ENCODE data around the gene GAPVD1. TPM values are rescaled to one million over a fixed set of nuclear protein-coding genes. Genes with fewer than 3 reads are reported as not detected.

The GAPVD1 gene
- total RNA-seq, 1 donor from 2014 or later, result 56.8 TPM

DNA sequence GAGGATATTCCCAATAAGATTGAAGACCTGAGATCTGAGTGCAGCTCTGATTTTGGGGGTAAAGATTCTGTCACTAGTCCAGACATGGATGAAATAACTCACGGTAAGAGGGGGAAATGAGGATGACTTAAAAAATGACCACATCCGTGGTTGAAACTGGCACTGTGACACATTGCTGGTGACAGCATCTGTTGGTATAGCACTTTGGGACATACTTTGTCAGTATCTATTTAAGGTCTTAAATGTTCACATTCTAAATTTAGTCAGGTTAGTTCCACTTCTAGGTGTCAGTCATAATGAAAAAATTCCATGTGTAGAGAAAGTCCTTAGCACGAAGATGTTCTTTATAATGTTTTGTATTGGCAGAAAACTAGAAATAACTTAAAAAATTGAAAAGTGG lies 70.9 kb downstream of the GAPVD1 start:
- H3K4me3 Mint-ChIP-seq, result no peak overlapping the region
- intact Hi-C loops (cut with micrococcal nuclease), result no loop called here
- peak overlapping the region; percentile 40 for H3K27ac Mint-ChIP-seq
- H3K27me3 Mint-ChIP-seq (ENCODE audit: insufficient read depth), result no peaks in the 10 kb centered on the region
- H3K4me1 Mint-ChIP-seq (ENCODE audit: low read depth), result peaks cover 12% of the 10 kb centered on the region
- H3K9me3 Mint-ChIP-seq, result no peaks in the 10 kb centered on the region
- no peak for DNase-seq (ENCODE audit: low spot score)
- peaks cover 42% of the 10 kb centered on the region for H3K36me3 Mint-ChIP-seq (ENCODE audit: low read depth)

DNA sequence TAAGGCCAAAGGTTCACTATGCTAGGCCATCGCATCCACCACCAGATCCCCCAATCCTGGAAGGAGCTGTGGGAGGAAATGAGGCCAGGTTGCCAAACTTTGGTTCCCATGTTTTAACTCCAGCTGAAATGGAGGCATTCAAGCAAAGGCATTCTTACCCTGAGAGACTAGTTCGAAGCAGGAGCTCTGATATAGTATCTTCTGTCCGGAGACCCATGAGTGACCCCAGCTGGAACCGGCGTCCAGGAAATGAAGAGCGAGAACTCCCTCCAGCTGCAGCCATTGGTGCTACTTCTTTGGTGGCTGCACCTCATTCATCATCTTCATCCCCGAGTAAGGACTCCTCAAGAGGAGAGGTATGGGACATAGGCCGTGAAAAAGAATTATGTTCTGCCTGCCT lies 75.6 kb downstream of the GAPVD1 start:
- Mint-ChIP-seq H3K9me3 (no peaks in the 10 kb centered on the region), H3K27me3 (ENCODE audit: insufficient read depth) (no peaks in the 10 kb centered on the region), H3K4me3 (no peak overlapping the region), H3K4me1 (ENCODE audit: low read depth) (peaks cover 5% of the 10 kb centered on the region), H3K36me3 (ENCODE audit: low read depth) (peaks cover 37% of the 10 kb centered on the region), H3K27ac (no peak overlapping the region)
- DNase-seq (ENCODE audit: low spot score), result no peak
- intact Hi-C loops (cut with micrococcal nuclease), result no loop called here

DNA sequence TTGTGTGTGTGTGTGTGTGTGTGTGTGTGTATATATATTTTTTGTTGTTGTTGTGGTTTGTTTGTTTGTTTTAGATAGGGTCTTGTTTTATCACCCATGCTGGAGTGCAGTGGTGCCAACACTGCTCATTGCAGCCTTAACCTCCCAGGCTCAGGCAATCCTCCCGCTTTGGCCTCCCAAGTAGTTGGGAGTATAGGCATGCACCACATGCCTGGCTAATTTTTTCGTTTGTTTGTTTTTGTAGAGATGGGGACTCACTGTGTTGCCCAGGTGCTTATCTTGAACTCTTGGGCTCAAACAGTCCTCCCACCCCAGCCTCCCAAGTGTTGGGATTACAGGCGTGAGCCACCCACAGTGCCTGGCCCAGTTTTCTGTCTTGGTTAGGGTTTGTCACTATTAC lies 77.3 kb downstream of the GAPVD1 start:
- Mint-ChIP-seq H3K36me3 (ENCODE audit: low read depth) (peaks cover 35% of the 10 kb centered on the region), H3K27me3 (ENCODE audit: insufficient read depth) (no peaks in the 10 kb centered on the region), H3K27ac (no peak overlapping the region), H3K4me1 (ENCODE audit: low read depth) (no peaks in the 10 kb centered on the region), H3K9me3 (no peaks in the 10 kb centered on the region), H3K4me3 (no peak overlapping the region)
- intact Hi-C loops (cut with micrococcal nuclease), result no loop called here
- no peak for DNase-seq (ENCODE audit: low spot score)

DNA sequence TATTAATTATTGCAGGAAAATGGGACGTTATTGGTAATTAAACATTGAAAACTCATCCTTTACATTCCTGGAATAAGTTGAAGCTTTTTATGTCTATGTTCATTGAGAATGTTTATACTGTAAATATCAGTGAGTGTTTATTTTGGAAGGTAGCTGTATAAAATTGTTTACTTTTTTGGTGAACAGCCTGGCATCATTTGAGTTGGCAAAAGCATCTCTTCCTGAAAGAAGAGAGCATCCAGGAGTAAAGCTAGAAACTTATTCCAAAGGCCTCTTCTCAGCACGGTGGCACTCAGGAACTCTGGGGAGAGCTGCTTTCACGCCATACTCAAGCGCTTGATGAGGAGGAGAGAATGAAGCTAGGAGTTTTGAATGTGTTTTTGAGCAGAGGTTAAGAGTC lies 79.9 kb downstream of the GAPVD1 start:
- Mint-ChIP-seq H3K27me3 (ENCODE audit: insufficient read depth) (no peaks in the 10 kb centered on the region), H3K9me3 (no peaks in the 10 kb centered on the region), H3K4me1 (ENCODE audit: low read depth) (no peaks in the 10 kb centered on the region), H3K36me3 (ENCODE audit: low read depth) (peaks cover 34% of the 10 kb centered on the region), H3K27ac (no peak overlapping the region), H3K4me3 (no peak overlapping the region)
- no peak for DNase-seq (ENCODE audit: low spot score)
- intact Hi-C loops (cut with micrococcal nuclease), result no loop called here

DNA sequence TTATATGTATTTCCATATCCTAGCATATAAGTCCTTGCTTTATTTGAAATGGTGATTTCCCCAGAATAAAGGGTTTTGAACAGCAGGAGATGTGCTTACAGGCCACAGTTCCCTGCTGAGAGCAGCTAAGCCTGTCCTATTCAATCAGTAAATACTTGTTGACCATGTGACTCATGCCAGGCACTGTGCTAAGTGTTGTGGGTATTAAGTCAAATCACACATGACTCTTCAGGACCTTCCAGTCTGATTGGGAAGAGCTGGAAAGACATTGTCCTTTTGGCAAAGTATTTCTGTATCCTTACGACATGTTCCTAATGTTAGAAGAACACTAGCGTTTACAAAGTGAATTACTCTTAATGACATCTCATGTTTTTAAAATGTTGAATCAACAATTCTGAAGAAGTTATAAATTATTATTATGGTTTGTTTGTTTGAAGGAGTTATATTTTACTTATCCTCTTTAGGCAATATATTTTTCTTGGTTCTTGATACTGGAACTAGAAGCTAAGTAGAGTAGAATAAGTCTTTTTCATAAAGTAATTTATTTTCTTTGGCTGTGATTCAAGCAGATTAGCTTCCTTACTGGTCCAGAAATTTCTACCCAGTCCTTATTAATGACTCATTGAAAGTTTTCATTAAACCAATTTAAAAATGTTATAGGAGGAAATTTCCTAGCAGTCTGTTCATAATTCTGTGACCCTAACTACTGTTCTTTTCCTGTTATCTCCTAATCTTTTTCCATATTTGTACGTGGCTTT lies 82.1 kb downstream of the GAPVD1 start:
- Mint-ChIP-seq H3K4me1 (ENCODE audit: low read depth) (no peaks in the 10 kb centered on the region), H3K36me3 (ENCODE audit: low read depth) (peaks cover 34% of the 10 kb centered on the region), H3K4me3 (no peak overlapping the region), H3K9me3 (no peaks in the 10 kb centered on the region), H3K27me3 (ENCODE audit: insufficient read depth) (no peaks in the 10 kb centered on the region), H3K27ac (no peak overlapping the region)
- intact Hi-C loops (cut with micrococcal nuclease), result no loop called here
- DNase-seq (ENCODE audit: low spot score), result no peak

DNA sequence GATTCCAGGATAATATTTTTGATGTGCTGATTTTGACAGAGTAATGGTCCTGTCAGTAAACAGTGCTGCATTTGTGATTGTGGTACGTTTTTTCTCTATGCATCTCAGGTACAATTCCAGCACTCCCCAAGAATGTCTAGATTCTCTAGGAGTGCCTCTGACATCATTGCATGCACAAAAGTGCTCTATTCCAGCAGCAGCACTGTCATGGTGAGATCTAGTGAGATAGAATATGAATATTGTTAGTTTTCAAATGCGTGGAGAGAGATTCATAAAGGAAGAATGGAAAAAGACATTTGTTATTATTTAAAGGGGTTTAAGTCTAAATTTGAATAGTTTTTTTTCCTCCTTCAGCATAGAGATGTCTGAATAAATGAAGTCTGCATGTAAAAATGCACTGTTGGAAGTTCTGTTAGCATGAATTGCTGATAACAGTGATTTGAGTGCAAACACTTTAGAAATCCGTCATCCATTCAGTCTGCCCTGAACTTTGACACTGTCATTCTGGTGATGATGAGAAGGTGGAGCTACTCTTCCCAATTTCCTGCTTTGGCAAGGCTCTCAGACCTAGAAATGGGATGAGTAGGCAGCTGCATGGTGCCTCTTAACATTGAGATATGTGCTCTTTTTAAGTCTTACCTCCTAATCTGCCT lies 84.6 kb downstream of the GAPVD1 start:
- Mint-ChIP-seq H3K27me3 (ENCODE audit: insufficient read depth) (no peaks in the 10 kb centered on the region), H3K36me3 (ENCODE audit: low read depth) (peaks cover 50% of the 10 kb centered on the region), H3K9me3 (peaks cover 9% of the 10 kb centered on the region), H3K4me1 (ENCODE audit: low read depth) (no peaks in the 10 kb centered on the region), H3K27ac (no peak overlapping the region), H3K4me3 (no peak overlapping the region)
- intact Hi-C loops (cut with micrococcal nuclease), result no loop called here
- DNase-seq (ENCODE audit: low spot score), result no peak

DNA sequence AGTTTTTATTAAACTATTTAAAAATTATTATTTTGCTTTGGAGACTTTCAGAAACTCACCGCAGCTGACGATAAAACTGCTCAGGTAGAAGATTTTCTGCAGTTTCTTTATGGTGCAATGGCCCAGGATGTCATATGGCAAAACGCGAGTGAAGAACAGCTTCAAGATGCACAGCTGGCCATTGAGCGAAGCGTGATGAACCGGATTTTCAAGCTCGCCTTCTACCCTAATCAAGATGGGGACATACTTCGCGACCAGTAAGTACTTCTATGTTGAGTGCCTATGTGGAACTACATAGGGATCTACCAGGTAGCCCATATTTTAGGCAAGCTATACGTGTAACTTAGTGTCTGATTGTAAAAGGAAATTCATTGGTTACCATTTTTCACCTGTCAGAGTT lies 94.0 kb downstream of the GAPVD1 start:
- no peak for DNase-seq (ENCODE audit: low spot score)
- H3K27me3 Mint-ChIP-seq (ENCODE audit: insufficient read depth), result no peaks in the 10 kb centered on the region
- H3K36me3 Mint-ChIP-seq (ENCODE audit: low read depth), result peaks cover 45% of the 10 kb centered on the region
- intact Hi-C loops (cut with micrococcal nuclease), result no loop called here
- H3K4me1 Mint-ChIP-seq (ENCODE audit: low read depth), result no peaks in the 10 kb centered on the region
- H3K27ac Mint-ChIP-seq, result no peak overlapping the region
- H3K4me3 Mint-ChIP-seq, result no peak overlapping the region
- H3K9me3 Mint-ChIP-seq, result peaks cover 7% of the 10 kb centered on the region

DNA sequence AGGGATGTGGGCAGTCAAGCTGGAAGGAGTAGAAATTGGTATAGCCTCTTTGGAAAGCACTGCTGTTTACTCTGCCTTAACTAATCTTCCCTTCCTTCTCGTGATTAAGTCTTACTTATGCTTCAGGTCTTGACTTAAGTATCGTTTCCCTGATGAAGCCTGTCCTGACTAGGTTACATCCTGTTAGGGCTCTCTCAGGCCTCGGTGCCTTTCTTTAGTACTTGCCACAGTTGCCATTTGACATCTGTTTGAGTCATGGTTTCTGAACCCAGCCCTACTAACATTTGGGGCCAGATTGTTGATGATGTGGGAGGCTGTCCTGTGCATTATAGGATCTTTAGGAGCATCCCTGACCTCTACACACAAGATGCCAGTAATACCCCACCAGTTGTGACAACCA lies 94.4 kb downstream of the GAPVD1 start:
- H3K27ac Mint-ChIP-seq, result no peak overlapping the region
- no peaks in the 10 kb centered on the region for H3K4me1 Mint-ChIP-seq (ENCODE audit: low read depth)
- DNase-seq (ENCODE audit: low spot score), result no peak
- intact Hi-C loops (cut with micrococcal nuclease), result no loop called here
- no peak overlapping the region for H3K4me3 Mint-ChIP-seq
- H3K9me3 Mint-ChIP-seq, result peaks cover 4% of the 10 kb centered on the region
- H3K36me3 Mint-ChIP-seq (ENCODE audit: low read depth), result peaks cover 41% of the 10 kb centered on the region
- H3K27me3 Mint-ChIP-seq (ENCODE audit: insufficient read depth), result no peaks in the 10 kb centered on the region

DNA sequence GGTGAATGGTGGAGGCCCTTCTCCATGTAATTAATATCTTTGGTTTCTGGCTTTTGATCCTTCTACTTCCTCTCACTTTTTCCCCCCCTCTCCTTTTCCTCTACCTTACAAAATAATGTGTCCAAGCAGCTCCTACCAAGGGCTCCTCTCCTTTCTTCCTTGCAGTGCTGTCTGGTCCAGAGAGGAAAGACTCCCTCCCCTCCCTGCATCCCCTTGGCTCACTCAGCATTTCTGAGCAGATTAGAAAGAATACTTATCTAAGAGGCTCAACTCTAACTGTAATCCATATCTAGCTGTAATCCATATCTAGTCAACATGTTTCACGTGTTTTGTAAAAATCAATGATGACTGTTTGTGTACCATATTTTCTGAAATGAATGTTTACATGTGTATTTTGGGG lies 97.4 kb downstream of the GAPVD1 start:
- Mint-ChIP-seq H3K27ac (peak overlapping the region; percentile 35), H3K4me1 (ENCODE audit: low read depth) (no peaks in the 10 kb centered on the region), H3K9me3 (no peaks in the 10 kb centered on the region), H3K27me3 (ENCODE audit: insufficient read depth) (no peaks in the 10 kb centered on the region), H3K4me3 (no peak overlapping the region), H3K36me3 (ENCODE audit: low read depth) (peaks cover 28% of the 10 kb centered on the region)
- no peak for DNase-seq (ENCODE audit: low spot score)
- intact Hi-C loops (cut with micrococcal nuclease), result no loop called here

DNA sequence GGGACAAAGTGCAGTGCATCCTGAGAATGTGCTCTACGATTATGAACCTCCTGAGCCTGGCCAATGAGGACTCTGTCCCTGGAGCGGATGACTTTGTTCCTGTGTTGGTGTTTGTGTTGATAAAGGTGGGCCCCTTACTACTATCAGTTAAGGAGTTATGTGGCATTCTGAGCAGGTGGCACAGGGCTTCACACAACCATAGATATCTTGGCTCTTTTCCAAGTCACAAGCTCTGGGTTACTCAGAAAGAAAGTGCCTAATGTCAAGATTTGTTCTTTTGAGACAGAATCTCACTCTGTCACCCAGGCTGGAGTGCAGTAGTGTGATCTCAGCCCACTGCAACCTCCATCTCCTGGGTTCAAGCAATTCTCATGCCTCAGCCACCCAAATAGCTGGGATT lies 99.0 kb downstream of the GAPVD1 start:
- intact Hi-C loops (cut with micrococcal nuclease), result no loop called here
- Mint-ChIP-seq H3K27ac (no peak overlapping the region), H3K36me3 (ENCODE audit: low read depth) (peaks cover 29% of the 10 kb centered on the region)

DNA sequence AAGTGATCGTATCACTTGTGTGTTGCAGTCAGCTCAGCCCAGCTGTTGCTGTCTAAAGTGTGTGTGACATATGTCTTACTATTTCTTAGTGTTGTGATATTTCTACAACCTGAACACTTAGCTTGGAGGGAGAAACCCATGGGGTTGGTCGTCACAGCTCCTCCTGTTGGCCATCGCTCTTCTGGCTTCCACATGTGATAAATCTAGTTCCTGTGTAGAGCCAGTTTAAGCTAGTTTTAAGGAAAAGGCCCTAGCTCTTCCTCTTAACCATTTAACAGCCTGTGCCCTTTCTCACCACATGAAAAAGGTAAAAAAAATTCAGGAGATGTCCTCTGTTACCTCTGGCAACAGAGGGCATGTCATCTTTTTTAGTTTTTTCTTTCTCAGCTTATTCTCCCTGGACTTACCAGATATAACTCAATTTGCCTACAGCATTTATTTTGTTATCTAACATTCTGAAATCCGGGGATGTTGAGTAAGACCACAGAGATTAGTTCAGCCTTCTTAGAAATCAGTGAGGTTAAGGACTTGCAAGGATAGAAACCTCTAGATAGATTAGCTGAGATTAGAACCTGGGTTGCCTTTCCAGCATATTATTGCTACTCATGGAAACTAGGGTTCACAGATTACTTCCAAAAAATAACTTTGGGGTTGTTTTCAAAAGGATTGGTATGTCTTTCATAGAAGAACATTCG lies 100.4 kb downstream of the GAPVD1 start:
- no peak for DNase-seq (ENCODE audit: low spot score)
- intact Hi-C loops (cut with micrococcal nuclease), result no loop called here
- Mint-ChIP-seq H3K27ac (no peak overlapping the region), H3K4me1 (ENCODE audit: low read depth) (no peaks in the 10 kb centered on the region), H3K4me3 (no peak overlapping the region), H3K36me3 (ENCODE audit: low read depth) (peaks cover 26% of the 10 kb centered on the region), H3K9me3 (no peaks in the 10 kb centered on the region), H3K27me3 (ENCODE audit: insufficient read depth) (no peaks in the 10 kb centered on the region)

More for the DNA sequence above, 99.0 kb downstream of the GAPVD1 start:
- no peak for DNase-seq (ENCODE audit: low spot score)
- Mint-ChIP-seq H3K27me3 (ENCODE audit: insufficient read depth) (no peaks in the 10 kb centered on the region), H3K4me1 (ENCODE audit: low read depth) (no peaks in the 10 kb centered on the region), H3K9me3 (no peaks in the 10 kb centered on the region), H3K4me3 (no peak overlapping the region)

DNA sequence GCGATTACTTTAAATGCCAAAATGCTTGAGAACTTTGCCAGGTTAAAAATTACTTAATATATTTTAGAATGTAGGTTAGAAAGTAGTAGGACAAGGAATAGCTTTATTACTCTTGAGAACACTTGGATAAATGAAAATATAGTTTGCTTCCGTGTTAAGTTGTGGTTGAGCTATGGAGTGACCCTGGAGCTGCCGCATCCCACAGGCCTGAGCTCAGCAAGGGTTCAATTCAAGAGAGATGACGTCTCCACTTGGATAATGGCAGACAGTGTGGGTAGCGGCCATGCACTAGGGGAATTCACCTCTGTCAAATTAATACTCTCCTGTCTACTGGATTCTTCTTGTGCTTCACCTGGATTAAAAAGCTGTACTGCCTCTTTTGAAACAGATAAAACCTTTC lies 105.0 kb downstream of the GAPVD1 start:
- Mint-ChIP-seq H3K36me3 (ENCODE audit: low read depth) (peaks cover 13% of the 10 kb centered on the region), H3K27me3 (ENCODE audit: insufficient read depth) (no peaks in the 10 kb centered on the region), H3K4me3 (no peak overlapping the region), H3K9me3 (no peaks in the 10 kb centered on the region), H3K4me1 (ENCODE audit: low read depth) (no peaks in the 10 kb centered on the region), H3K27ac (no peak overlapping the region)
- DNase-seq (ENCODE audit: low spot score), result no peak
- intact Hi-C loops (cut with micrococcal nuclease), result no loop called here

DNA sequence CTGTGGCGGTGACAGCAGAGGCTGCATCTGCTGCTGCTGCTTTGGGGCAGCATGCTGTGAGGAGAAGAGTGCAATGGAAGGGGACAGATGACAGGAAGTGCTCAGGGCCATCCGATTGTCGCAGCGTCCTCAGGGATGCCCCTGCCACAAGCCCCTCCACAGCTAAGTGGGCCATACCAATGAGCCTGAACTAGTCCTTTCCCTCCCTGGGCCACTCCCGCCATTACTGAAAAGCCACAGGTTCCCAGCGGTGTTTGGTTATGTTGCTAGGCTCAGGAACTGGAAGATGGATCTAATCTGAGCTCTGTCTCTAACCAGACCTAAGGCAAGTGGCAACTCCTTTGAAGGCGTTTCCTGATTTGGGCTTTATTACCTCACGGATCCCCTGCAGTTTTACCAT lies 109.2 kb downstream of the GAPVD1 start:
- Mint-ChIP-seq H3K27me3 (ENCODE audit: insufficient read depth) (no peaks in the 10 kb centered on the region), H3K9me3 (no peaks in the 10 kb centered on the region), H3K36me3 (ENCODE audit: low read depth) (peaks cover 3% of the 10 kb centered on the region), H3K27ac (no peak overlapping the region), H3K4me1 (ENCODE audit: low read depth) (no peaks in the 10 kb centered on the region), H3K4me3 (no peak overlapping the region)
- no peak for DNase-seq (ENCODE audit: low spot score)
- intact Hi-C loops (cut with micrococcal nuclease), result loop anchor here (5.0 kb wide), 2 partner anchors 228 to 658 kb away; partner anchors contain the start of gene SCAI
